Glutamatergic neuron (in vitro differentiated cells): ENCODE data around the gene FIBCD1. TPM values are rescaled to one million over a fixed set of nuclear protein-coding genes. Genes with fewer than 3 reads are reported as not detected.

Source experiments
- DNase-seq: peaks from one replicate; pipeline ENCODE4 v3.0.0; 2022
- H3K27ac Mint-ChIP-seq: one replicate; pipeline ENCODE4 v1.8.0; 2020; ENCODE audit warnings: mild to moderate bottlenecking, mixed read lengths, inconsistent platforms; ENCODE audit not compliant: unreplicated experiment
- H3K27me3 Mint-ChIP-seq: one replicate; pipeline ENCODE4 v1.8.0; 2020; ENCODE audit warnings: mild to moderate bottlenecking, moderate library complexity, mixed read lengths, inconsistent platforms; ENCODE audit not compliant: unreplicated experiment
- H3K36me3 Mint-ChIP-seq: one replicate; pipeline ENCODE4 v1.8.0; 2020; ENCODE audit warnings: mild to moderate bottlenecking, mixed read lengths, inconsistent platforms; ENCODE audit not compliant: unreplicated experiment
- H3K4me1 Mint-ChIP-seq: one replicate; pipeline ENCODE4 v1.8.0; 2020; ENCODE audit warnings: mild to moderate bottlenecking, low read depth, mixed read lengths, inconsistent platforms; ENCODE audit not compliant: unreplicated experiment
- H3K4me3 Mint-ChIP-seq: one replicate; pipeline ENCODE4 v1.8.0; 2020; ENCODE audit warnings: mild to moderate bottlenecking, mixed read lengths, inconsistent platforms; ENCODE audit not compliant: unreplicated experiment
- H3K9me3 Mint-ChIP-seq: one replicate; pipeline ENCODE4 v1.8.0; 2020; ENCODE audit warnings: mild to moderate bottlenecking, moderate library complexity, mixed read lengths, inconsistent platforms; ENCODE audit not compliant: unreplicated experiment
- CTCF ChIP-seq: fragments of 200-600 bp; sonication (generic); IDR thresholded peaks from one replicate; pipeline ENCODE4 v1.5.0; 2021; ENCODE audit not compliant: partially characterized antibody, unreplicated experiment
- total RNA-seq: library from RNA; stranded (reverse); fragmentation: NEBNext Ultra II Directional; extraction: Animal tissue kit (Norgen Biotek cat#: 25700); gene quantifications from one replicate; pipeline ENCODE4 v1.2.1, GENCODE V29; 2021; ENCODE audit not compliant: unreplicated experiment

FIBCD1 gene
- total RNA-seq, 1 donor from 2014 or later: not detected

- DNase-seq: no peak
- peaks cover 12% of the 10 kb centered on the region for H3K4me1 Mint-ChIP-seq
- H3K27me3 Mint-ChIP-seq: peaks cover 2% of the 10 kb centered on the region
- no peak overlapping the region for H3K4me3 Mint-ChIP-seq
- no peaks in the 10 kb centered on the region for H3K9me3 Mint-ChIP-seq
- H3K36me3 Mint-ChIP-seq: no peaks in the 10 kb centered on the region
- no peak overlapping the region for H3K27ac Mint-ChIP-seq
- no peak for TF ChIP-seq CTCF
Observed at GRCh38 chr9:130920762-130921299, 18.2 kb downstream of the FIBCD1 start.

GRCh38 chr9:130920233-130920632 lies 18.8 kb downstream of the FIBCD1 start:
- Mint-ChIP-seq H3K4me1 (peaks cover 12% of the 10 kb centered on the region), H3K9me3 (no peaks in the 10 kb centered on the region), H3K27me3 (peaks cover 5% of the 10 kb centered on the region), H3K36me3 (no peaks in the 10 kb centered on the region), H3K27ac (no peak overlapping the region), H3K4me3 (no peak overlapping the region)
- TF ChIP-seq CTCF: no peak
- no peak for DNase-seq

GRCh38 chr9:130919559-130920145 lies 19.4 kb downstream of the FIBCD1 start:
- TF ChIP-seq CTCF: no peak
- H3K36me3 Mint-ChIP-seq: no peaks in the 10 kb centered on the region
- no peak overlapping the region for H3K27ac Mint-ChIP-seq
- no peak for DNase-seq
- H3K9me3 Mint-ChIP-seq: no peaks in the 10 kb centered on the region
- peaks cover 12% of the 10 kb centered on the region for H3K4me1 Mint-ChIP-seq
- no peak overlapping the region for H3K4me3 Mint-ChIP-seq
- peaks cover 5% of the 10 kb centered on the region for H3K27me3 Mint-ChIP-seq

GRCh38 chr9:130918826-130919558 lies 20.1 kb downstream of the FIBCD1 start:
- Mint-ChIP-seq H3K4me1 (peaks cover 12% of the 10 kb centered on the region), H3K27me3 (peaks cover 5% of the 10 kb centered on the region), H3K9me3 (no peaks in the 10 kb centered on the region), H3K27ac (no peak overlapping the region), H3K36me3 (no peaks in the 10 kb centered on the region), H3K4me3 (no peak overlapping the region)
- DNase-seq: no peak
- TF ChIP-seq CTCF: no peak
